NCI-H524 (cell line): ENCODE data around the gene RBBP8NL.

Experiments
- DNase-seq, 2 experiments: peaks; one replicate each; lab custom pipeline; 2025; lab: John Stamatoyannopoulos, UW

RBBP8NL gene

GRCh38 chr20:62461157-62461556, 33.8 kb upstream of the RBBP8NL start:
- DNase-seq, result no peak

- DNase-seq, result no peak
These were observed 33.3 kb upstream of the RBBP8NL start for GRCh38 chr20:62460678-62461077.

- DNase-seq, result no peak
These were observed 32.1 kb upstream of the RBBP8NL start for GRCh38 chr20:62459488-62459887.

GRCh38 chr20:62458275-62459251, 31.2 kb upstream of the RBBP8NL start:
- no peak for DNase-seq

GRCh38 chr20:62457831-62458230, 30.5 kb upstream of the RBBP8NL start:
- no peak for DNase-seq

- no peak for DNase-seq
These were observed 29.8 kb upstream of the RBBP8NL start for GRCh38 chr20:62457098-62457497.

GRCh38 chr20:62455929-62456328, 28.6 kb upstream of the RBBP8NL start:
- peak in 1 of 2 experiments; percentile 28 for DNase-seq

GRCh38 chr20:62454904-62455636, 27.7 kb upstream of the RBBP8NL start:
- peak in 1 of 2 experiments; percentile 56 for DNase-seq

- DNase-seq, result peak; percentile 16 to 39
These were observed 26.0 kb upstream of the RBBP8NL start for GRCh38 chr20:62453186-62453808.

GRCh38 chr20:62452475-62453095, 25.2 kb upstream of the RBBP8NL start:
- DNase-seq, result no peak

- no peak for DNase-seq
These were observed 24.6 kb upstream of the RBBP8NL start for GRCh38 chr20:62451970-62452369.

- DNase-seq, result no peak
These were observed 23.9 kb upstream of the RBBP8NL start for GRCh38 chr20:62451156-62451767.

- peak in 1 of 2 experiments; percentile 7 for DNase-seq
These were observed 22.8 kb upstream of the RBBP8NL start for GRCh38 chr20:62449951-62450691.

GRCh38 chr20:62448788-62449187, 21.4 kb upstream of the RBBP8NL start:
- DNase-seq, result no peak

- no peak for DNase-seq
These were observed 20.7 kb upstream of the RBBP8NL start for GRCh38 chr20:62448038-62448437.

- no peak for DNase-seq
These were observed 19.8 kb upstream of the RBBP8NL start for GRCh38 chr20:62446888-62447869.

GRCh38 chr20:62446481-62446880, 19.1 kb upstream of the RBBP8NL start:
- no peak for DNase-seq

GRCh38 chr20:62445553-62446340, 18.4 kb upstream of the RBBP8NL start:
- DNase-seq, result peak; percentile 65 to 77

- no peak for DNase-seq
These were observed 16.9 kb upstream of the RBBP8NL start for GRCh38 chr20:62444286-62444685.
